Keratinocyte (primary cell): ENCODE measurements around the gene GTF3C1. TPM values are rescaled to one million over a fixed set of nuclear protein-coding genes. Genes with fewer than 3 reads are reported as not detected.

ENCODE experiments used
- DNase-seq: peaks from one replicate; pipeline ENCODE4 v3.0.0-alpha.2; 2011; ENCODE audit warnings: low read depth, missing footprints, low spot score
- FAIRE-seq: peaks from 2 replicates; lab custom pipeline; 2011; peaks lifted over from hg19 to GRCh38; lab: Jason Lieb, UNC
- H2AFZ ChIP-seq: 2 replicates; pipeline ENCODE4 v1.6.0; 2012; ENCODE audit warnings: low read length, control low read depth, inconsistent platforms; ENCODE audit not compliant: control insufficient read depth
- H3K27ac ChIP-seq: 2 replicates; pipeline ENCODE4 v1.5.1; 2011; ENCODE audit warnings: low read length; ENCODE audit not compliant: control insufficient read depth, insufficient read depth
- H3K27me3 ChIP-seq: 3 replicates; pipeline ENCODE4 v1.6.0; 2011; ENCODE audit warnings: low read length; ENCODE audit not compliant: control insufficient read depth, insufficient read depth; ENCODE audit errors: extremely low read depth
- H3K36me3 ChIP-seq, 2 experiments: 2 replicates in 1 of 2; 3 replicates in 1 of 2; pipeline ENCODE4 v1.5.1; 2011; ENCODE audit warnings: low read length in 2 of 2, mild to moderate bottlenecking in 1 of 2; ENCODE audit not compliant: control insufficient read depth in 2 of 2, insufficient read depth in 2 of 2; ENCODE audit errors: extremely low read depth in 1 of 2
- H3K4me1 ChIP-seq: 3 replicates; pipeline ENCODE4 v1.5.1; 2011; ENCODE audit warnings: low read length; ENCODE audit not compliant: control insufficient read depth, insufficient read depth; ENCODE audit errors: extremely low read depth
- H3K4me2 ChIP-seq: 3 replicates; pipeline ENCODE4 v1.6.0; 2011; ENCODE audit warnings: low read depth, low read length; ENCODE audit not compliant: control insufficient read depth, insufficient read depth; ENCODE audit errors: extremely low read depth
- H3K4me3 ChIP-seq, 3 experiments: fragments of 200-600 bp in 1 of 3; sonication (generic) in 1 of 3; 2 replicates in 2 of 3; 3 replicates in 1 of 3; pipeline ENCODE4 v1.5.1; 2011 to 2016; ENCODE audit warnings: low read length in 3 of 3, mild to moderate bottlenecking in 3 of 3, control low read depth in 2 of 3, inconsistent platforms in 1 of 3, low read depth in 1 of 3, mixed read lengths in 1 of 3, mixed run types in 1 of 3, moderate library complexity in 1 of 3; ENCODE audit not compliant: control insufficient read depth in 2 of 3, insufficient read depth in 2 of 3; ENCODE audit errors: extremely low read depth in 1 of 3
- H3K79me2 ChIP-seq: 2 replicates; pipeline ENCODE4 v1.6.0; 2012; ENCODE audit warnings: low read length; ENCODE audit not compliant: control insufficient read depth, insufficient read depth
- H3K9ac ChIP-seq: 3 replicates; pipeline ENCODE4 v1.6.0; 2011; ENCODE audit warnings: low read length; ENCODE audit not compliant: control insufficient read depth, insufficient read depth; ENCODE audit errors: extremely low read depth
- H3K9me1 ChIP-seq: 3 replicates; pipeline ENCODE4 v1.6.0; 2011; ENCODE audit warnings: low read length; ENCODE audit not compliant: control insufficient read depth, insufficient read depth; ENCODE audit errors: extremely low read depth
- H3K9me3 ChIP-seq: 2 replicates; pipeline ENCODE4 v1.5.1; 2012; ENCODE audit warnings: low read depth, low read length; ENCODE audit not compliant: control insufficient read depth
- H4K20me1 ChIP-seq: 3 replicates; pipeline ENCODE4 v1.6.0; 2011; ENCODE audit warnings: low read length; ENCODE audit not compliant: control insufficient read depth, insufficient read depth; ENCODE audit errors: extremely low read depth
- EZH2 ChIP-seq: IDR thresholded peaks from one replicate; pipeline ENCODE4 v1.6.1; 2012; ENCODE audit warnings: inconsistent platforms, mild to moderate bottlenecking, low read length, moderate library complexity
- dilution Hi-C: fragments of 300-500 bp; cut with MboI; formaldehyde crosslinking; loops from one replicate; pipeline ENCODE4 v1.7.0; 2020; ENCODE audit warnings: low sequenced_read_pairs; ENCODE audit not compliant: extremely low pct_ligation_motif_present
- polyA plus RNA-seq, 5 experiments: library from polyadenylated mRNA; depleted of rRNA in 3 of 5; stranded (reverse) in 3 of 5; stranded (forward) in 1 of 5; unstranded in 1 of 5; fragments of >200 nt; gene quantifications; 1 replicate in 1 of 5; 2 replicates in 3 of 5; 3 replicates in 1 of 5; pipeline versions ENCODE4 v1.2.1 to v1.2.3, GENCODE V29; 2011 to 2012; ENCODE audit warnings: missing spikeins in 2 of 5, low read depth in 1 of 5, low replicate concordance in 1 of 5
- TF ChIP-seq, protein P1 (sequence below), 3 experiments: IDR thresholded peaks in 1 of 3; conservative IDR thresholded peaks in 1 of 3; optimal IDR thresholded peaks in 1 of 3; 2 replicates in 2 of 3; 3 replicates in 1 of 3; pipeline versions ENCODE3 to v1.5.1; 2011; ENCODE audit warnings: low read length in 3 of 3, mild to moderate bottlenecking in 3 of 3, moderate library complexity in 2 of 3, control low read depth in 1 of 3, inconsistent platforms in 1 of 3; ENCODE audit not compliant: insufficient read depth in 2 of 3; ENCODE audit errors: extremely low read depth in 1 of 3

Gene GTF3C1
- polyA plus RNA-seq, 1 donor (not counting 4 experiments of a cell fraction or from before 2014, with no cell fraction given) = 23.5 TPM

DNA sequence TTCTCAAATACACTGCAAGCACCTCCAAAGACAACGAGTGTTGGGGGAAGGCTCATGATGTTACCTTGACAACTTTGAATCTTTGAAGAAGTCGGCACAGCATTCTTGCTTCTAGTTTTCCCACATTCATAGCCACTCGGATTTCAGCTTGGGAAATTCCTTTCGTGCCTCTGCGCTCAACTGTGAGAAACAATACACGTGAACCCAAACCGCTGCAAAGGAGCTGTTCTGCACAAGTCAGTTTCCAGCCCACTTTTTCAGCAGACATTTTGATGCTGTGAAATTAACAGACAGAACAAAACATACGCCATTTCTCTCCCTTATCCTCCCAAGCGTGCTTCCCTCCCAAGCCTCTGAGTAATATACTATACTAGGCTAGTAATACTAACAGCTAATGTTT, 41.2 kb downstream of the GTF3C1 start:
- no peak for FAIRE-seq
- no peak overlapping the region for H3K4me3 ChIP-seq
- H4K20me1 ChIP-seq = no peaks in the 10 kb centered on the region
- no peak for DNase-seq
- no peak overlapping the region for H3K4me2 ChIP-seq
- H2AFZ ChIP-seq = no peak overlapping the region
- no peaks in the 10 kb centered on the region for H3K27me3 ChIP-seq
- no peak overlapping the region for H3K9ac ChIP-seq
- dilution Hi-C loops = no loop called here
- H3K9me1 ChIP-seq = peaks cover 4% of the 10 kb centered on the region
- no peaks in the 10 kb centered on the region for H3K79me2 ChIP-seq
- H3K27ac ChIP-seq = no peak overlapping the region
- H3K9me3 ChIP-seq = no peaks in the 10 kb centered on the region
- H3K4me1 ChIP-seq = peaks cover 24% of the 10 kb centered on the region
- peaks cover 31 to 49% of the 10 kb centered on the region in 2 experiments for H3K36me3 ChIP-seq
- no peak for TF ChIP-seq EZH2
- TF ChIP-seq, protein P1, sequence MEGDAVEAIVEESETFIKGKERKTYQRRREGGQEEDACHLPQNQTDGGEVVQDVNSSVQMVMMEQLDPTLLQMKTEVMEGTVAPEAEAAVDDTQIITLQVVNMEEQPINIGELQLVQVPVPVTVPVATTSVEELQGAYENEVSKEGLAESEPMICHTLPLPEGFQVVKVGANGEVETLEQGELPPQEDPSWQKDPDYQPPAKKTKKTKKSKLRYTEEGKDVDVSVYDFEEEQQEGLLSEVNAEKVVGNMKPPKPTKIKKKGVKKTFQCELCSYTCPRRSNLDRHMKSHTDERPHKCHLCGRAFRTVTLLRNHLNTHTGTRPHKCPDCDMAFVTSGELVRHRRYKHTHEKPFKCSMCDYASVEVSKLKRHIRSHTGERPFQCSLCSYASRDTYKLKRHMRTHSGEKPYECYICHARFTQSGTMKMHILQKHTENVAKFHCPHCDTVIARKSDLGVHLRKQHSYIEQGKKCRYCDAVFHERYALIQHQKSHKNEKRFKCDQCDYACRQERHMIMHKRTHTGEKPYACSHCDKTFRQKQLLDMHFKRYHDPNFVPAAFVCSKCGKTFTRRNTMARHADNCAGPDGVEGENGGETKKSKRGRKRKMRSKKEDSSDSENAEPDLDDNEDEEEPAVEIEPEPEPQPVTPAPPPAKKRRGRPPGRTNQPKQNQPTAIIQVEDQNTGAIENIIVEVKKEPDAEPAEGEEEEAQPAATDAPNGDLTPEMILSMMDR (optimal IDR thresholded peaks at IDR 0.05 in 1 of 3, IDR thresholded peaks at IDR 0.05 in 1 of 3, conservative IDR thresholded peaks at IDR 0.05 in 1 of 3; ENCODE audit: extremely low read depth in 1 of 3, insufficient read depth in 2 of 3, low read length in 3 of 3) = no peak

DNA sequence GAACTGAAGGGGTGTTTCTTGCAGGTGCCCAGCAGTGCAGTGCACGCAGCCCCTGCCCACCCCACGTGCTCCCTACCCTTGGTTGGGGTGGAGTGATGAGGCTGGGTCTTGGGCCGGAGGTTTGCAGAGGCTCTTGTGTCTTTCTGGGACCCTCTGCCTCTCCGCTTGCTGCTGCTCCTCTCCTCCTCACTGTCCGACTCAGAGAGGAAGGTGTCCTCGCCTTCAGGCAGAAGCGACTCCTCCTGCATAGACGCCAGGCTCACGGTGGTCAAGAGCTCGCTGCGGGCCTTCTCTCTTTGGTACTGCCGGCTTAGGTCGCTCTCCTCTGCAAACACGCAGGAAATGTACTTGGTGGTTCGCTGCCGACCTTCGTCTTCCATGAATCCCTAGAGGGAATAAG, 42.9 kb downstream of the GTF3C1 start:
- Histone ChIP-seq H2AFZ (no peak overlapping the region), H3K27me3 (no peaks in the 10 kb centered on the region), H3K4me3 (no peak overlapping the region), H3K4me2 (no peak overlapping the region), H4K20me1 (no peaks in the 10 kb centered on the region), H3K9me3 (no peaks in the 10 kb centered on the region), H3K4me1 (peaks cover 26% of the 10 kb centered on the region), H3K36me3 (peaks cover 37 to 58% of the 10 kb centered on the region in 2 experiments), H3K9ac (no peak overlapping the region), H3K27ac (no peak overlapping the region), H3K9me1 (peaks cover 4% of the 10 kb centered on the region), H3K79me2 (no peaks in the 10 kb centered on the region)
- DNase-seq (no peak), FAIRE-seq (no peak)
- TF ChIP-seq, protein P1 (optimal IDR thresholded peaks at IDR 0.05 in 1 of 3, IDR thresholded peaks at IDR 0.05 in 1 of 3, conservative IDR thresholded peaks at IDR 0.05 in 1 of 3; ENCODE audit: extremely low read depth in 1 of 3, insufficient read depth in 2 of 3, low read length in 3 of 3) = no peak
- no peak for TF ChIP-seq EZH2
- dilution Hi-C loops = no loop called here
